ENCODE data around the gene TADA2A.

Gene TADA2A

GRCh38 chr17:37465069-37465616 lies 58.5 kb downstream of the TADA2A start:
- DNase-seq (ENCODE audit: insufficient read length, low spot score) (no peak), FAIRE-seq (no peak)
- no peak for TF ChIP-seq CTCF (IDR thresholded peaks at IDR 0.05; ENCODE audit: insufficient read depth, missing control alignments)

GRCh38 chr17:37466471-37466870 lies 59.8 kb downstream of the TADA2A start:
- no peak for TF ChIP-seq CTCF (IDR thresholded peaks at IDR 0.05; ENCODE audit: insufficient read depth, missing control alignments)
- no peak for FAIRE-seq

GRCh38 chr17:37470181-37470580 lies 63.5 kb downstream of the TADA2A start:
- DNase-seq (ENCODE audit: insufficient read length, low spot score) (no peak), FAIRE-seq (no peak)
- no peak for TF ChIP-seq CTCF (IDR thresholded peaks at IDR 0.05; ENCODE audit: insufficient read depth, missing control alignments)

More at GRCh38 chr17:37466471-37466870, 59.8 kb downstream of the TADA2A start:
- DNase-seq (ENCODE audit: insufficient read length, low spot score): no peak

- FAIRE-seq: no peak
These were observed 69.2 kb downstream of the TADA2A start for GRCh38 chr17:37475731-37476420.

GRCh38 chr17:37476431-37477120 lies 69.9 kb downstream of the TADA2A start:
- no peak for FAIRE-seq
- no peak for DNase-seq (ENCODE audit: insufficient read length, low spot score)
- no peak for TF ChIP-seq CTCF (IDR thresholded peaks at IDR 0.05; ENCODE audit: insufficient read depth, missing control alignments)

More at GRCh38 chr17:37475731-37476420, 69.2 kb downstream of the TADA2A start:
- TF ChIP-seq CTCF (IDR thresholded peaks at IDR 0.05; ENCODE audit: insufficient read depth, missing control alignments): no peak
- DNase-seq (ENCODE audit: insufficient read length, low spot score): no peak

GRCh38 chr17:37478187-37478586 lies 71.5 kb downstream of the TADA2A start:
- FAIRE-seq (no peak), DNase-seq (ENCODE audit: insufficient read length, low spot score) (no peak)
- TF ChIP-seq CTCF (IDR thresholded peaks at IDR 0.05; ENCODE audit: insufficient read depth, missing control alignments): no peak

- FAIRE-seq: no peak
- DNase-seq (ENCODE audit: insufficient read length, low spot score): no peak
- no peak for TF ChIP-seq CTCF (IDR thresholded peaks at IDR 0.05; ENCODE audit: insufficient read depth, missing control alignments)
These were observed 72.3 kb downstream of the TADA2A start for GRCh38 chr17:37479025-37479424.
